Mucosa of descending colon (tissue), 3 donors: ENCODE data around the gene P2RX6. TPM values are rescaled to one million over a fixed set of nuclear protein-coding genes. Genes with fewer than 3 reads are reported as not detected.
"Not testable (repeated sequence)": the region's sequence is repeated elsewhere in the genome, so short reads cannot be mapped to it uniquely, and the experiment has no call there.

Source experiments
- ATAC-seq: fragments of 200-7000 bp; cut with Tn5 transposase; one replicate; pipeline ENCODE4 v1.9.1; 2020; ENCODE audit warnings: mild to moderate bottlenecking, moderate library complexity
- DNase-seq, 3 donors: peaks; one replicate each; pipeline ENCODE4 v3.0.0-alpha.2; 2020
- H3K36me3 ChIP-seq: fragments of 200-600 bp; one replicate; pipeline ENCODE4 v1.8.0; 2021; ENCODE audit warnings: low read depth, mild to moderate bottlenecking
- H3K4me1 ChIP-seq: fragments of 200-600 bp; one replicate; pipeline ENCODE4 v1.8.0; 2021; ENCODE audit warnings: low read depth, mild to moderate bottlenecking
- H3K4me3 ChIP-seq: fragments of 200-600 bp; one replicate; pipeline ENCODE4 v1.8.0; 2021; ENCODE audit warnings: mild to moderate bottlenecking
- H3K9me3 ChIP-seq: fragments of 200-600 bp; one replicate; pipeline ENCODE4 v1.8.0; 2021; ENCODE audit warnings: mild to moderate bottlenecking
- intact Hi-C, 2 donors: fragments of 100-400 bp; cut with DNase I in 1 of 2; cut with micrococcal nuclease in 1 of 2; formaldehyde crosslinking; loops; one replicate each; pipeline versions ENCODE4 v1.11.0 to v1.11.1; 2022; cut with DNase I, micrococcal nuclease
- total RNA-seq, 3 donors: library from RNA; stranded (reverse); fragmentation: NEBNext Ultra II Directional in 2 of 3; extraction: Animal tissue kit (Norgen Biotek cat#: 25700) in 2 of 3; gene quantifications; one replicate each; pipeline versions ENCODE4 v1.2.1 to v1.2.4, GENCODE V29; 2021 to 2023
- TF ChIP-seq, protein P1 (sequence below): fragments of 200-600 bp; IDR thresholded peaks from one replicate; pipeline ENCODE4 v1.8.0; 2022; ENCODE audit warnings: antibody characterized with exemption, mild to moderate bottlenecking
- donor health status: DM: no; HTN: no; CAD: no; lungs with moderate emphysema.
- donor health status: DM: no; HTN: no; CAD: no.
- donor health status: DM: no; HTN: yes; CAD: no.

P2RX6 gene
- total RNA-seq, 3 donors from 2014 or later: 1.4 to 1.6 (median 1.4) TPM

DNA sequence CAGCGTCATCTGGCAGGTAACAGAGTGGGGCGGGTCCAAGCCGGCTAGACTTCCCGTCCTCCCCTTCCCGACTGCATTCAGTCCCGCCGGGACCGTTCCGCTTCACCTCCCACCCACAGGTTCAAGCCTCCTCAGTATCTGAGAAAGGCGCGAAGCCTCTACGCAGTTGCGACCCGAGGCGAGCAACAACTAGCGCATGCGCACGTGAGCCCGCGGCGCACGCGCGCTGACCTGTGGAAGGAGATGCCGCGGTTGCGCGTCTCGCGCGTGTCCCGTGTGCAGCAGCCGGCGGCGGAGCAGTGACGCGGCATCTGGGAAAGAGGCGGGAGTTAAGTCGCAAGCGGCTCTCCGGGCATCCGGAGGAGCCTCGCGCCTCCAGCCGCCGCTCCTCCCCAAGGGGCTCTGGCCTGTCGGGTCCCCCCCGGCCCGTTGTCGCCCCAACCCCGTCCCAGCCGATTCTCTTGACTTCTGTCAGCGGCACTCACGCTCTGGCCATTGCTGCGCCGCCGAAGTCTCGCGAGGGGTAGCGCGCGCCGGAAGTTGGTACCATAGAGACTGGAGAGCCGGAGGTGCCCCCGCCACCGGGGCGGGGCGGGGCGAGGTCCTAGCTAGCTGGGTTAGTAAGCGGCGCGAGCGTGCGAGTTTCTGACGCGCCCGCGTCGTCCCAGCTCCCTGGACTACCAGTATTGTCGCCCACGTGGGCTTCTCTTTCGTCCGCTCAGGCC, 13.2 kb upstream of the P2RX6 start, which contains the start of gene THAP7:
Gene THAP7, minus strand, starts transcription at position 518 of the 725 bp plus-strand sequence. Its CDS starts 207 bp downstream, at position 311.
- Histone ChIP-seq H3K36me3 (no peaks in the 10 kb centered on the region), H3K4me3 (peak within 1 kb of the TSS; percentile 67), H3K9me3 (no peaks in the 10 kb centered on the region), H3K4me1 (peaks cover 30% of the 10 kb centered on the region)
- peak; percentile 95 for ATAC-seq
- DNase-seq: peak; percentile 98 to 99 (median 98)
- TF ChIP-seq, protein P1, sequence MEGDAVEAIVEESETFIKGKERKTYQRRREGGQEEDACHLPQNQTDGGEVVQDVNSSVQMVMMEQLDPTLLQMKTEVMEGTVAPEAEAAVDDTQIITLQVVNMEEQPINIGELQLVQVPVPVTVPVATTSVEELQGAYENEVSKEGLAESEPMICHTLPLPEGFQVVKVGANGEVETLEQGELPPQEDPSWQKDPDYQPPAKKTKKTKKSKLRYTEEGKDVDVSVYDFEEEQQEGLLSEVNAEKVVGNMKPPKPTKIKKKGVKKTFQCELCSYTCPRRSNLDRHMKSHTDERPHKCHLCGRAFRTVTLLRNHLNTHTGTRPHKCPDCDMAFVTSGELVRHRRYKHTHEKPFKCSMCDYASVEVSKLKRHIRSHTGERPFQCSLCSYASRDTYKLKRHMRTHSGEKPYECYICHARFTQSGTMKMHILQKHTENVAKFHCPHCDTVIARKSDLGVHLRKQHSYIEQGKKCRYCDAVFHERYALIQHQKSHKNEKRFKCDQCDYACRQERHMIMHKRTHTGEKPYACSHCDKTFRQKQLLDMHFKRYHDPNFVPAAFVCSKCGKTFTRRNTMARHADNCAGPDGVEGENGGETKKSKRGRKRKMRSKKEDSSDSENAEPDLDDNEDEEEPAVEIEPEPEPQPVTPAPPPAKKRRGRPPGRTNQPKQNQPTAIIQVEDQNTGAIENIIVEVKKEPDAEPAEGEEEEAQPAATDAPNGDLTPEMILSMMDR: no peak
- intact Hi-C loops: no loop called here

DNA sequence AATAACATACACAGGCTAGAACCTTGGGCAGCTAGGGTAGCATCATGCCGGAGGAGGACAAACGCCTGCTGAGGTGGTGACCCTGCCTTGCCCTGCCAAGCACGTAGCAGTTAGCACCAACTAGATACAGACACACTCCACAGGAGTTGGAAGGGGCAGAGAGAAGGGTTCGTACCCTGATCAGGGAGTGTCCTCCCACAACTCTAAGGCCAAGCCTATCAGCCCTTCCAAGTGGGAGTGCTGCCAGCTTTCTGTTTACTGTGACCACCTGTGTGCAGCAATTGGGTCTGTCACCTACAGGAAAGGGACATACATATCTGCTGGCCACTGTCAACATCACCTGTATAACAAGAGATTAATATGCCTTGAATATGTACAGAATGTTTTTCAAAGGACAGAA, 11.2 kb upstream of the P2RX6 start:
- TF ChIP-seq, protein P1: no peak
- DNase-seq (peak in 1 of 3 donors; percentile 47), ATAC-seq (no peak)
- H3K4me3 ChIP-seq: no peak overlapping the region
- no peaks in the 10 kb centered on the region for H3K36me3 ChIP-seq
- intact Hi-C loops: no loop called here
- no peaks in the 10 kb centered on the region for H3K9me3 ChIP-seq
- H3K4me1 ChIP-seq: peaks cover 30% of the 10 kb centered on the region

DNA sequence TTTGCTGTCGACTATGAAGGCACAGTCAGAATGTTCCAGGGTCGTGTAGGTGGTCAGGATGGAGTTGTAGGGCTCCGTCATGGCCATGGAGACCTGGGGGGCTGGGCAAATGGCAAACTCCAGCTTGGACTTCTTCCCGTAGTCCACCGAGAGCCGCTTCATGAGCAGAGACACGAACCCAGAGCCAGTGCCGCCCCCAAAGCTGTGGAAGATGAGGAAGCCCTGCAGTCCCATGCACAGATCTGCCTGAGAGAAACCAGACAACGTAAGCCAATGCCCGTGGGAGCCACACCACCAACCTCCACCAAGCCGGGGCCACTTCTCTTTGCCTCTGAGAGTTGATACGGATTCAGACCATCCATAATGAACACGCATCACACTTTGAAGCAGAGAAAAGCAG, 5.8 kb upstream of the P2RX6 start:
- ATAC-seq, H3K4me3 ChIP-seq, H3K36me3 ChIP-seq, H3K4me1 ChIP-seq, intact Hi-C loops, DNase-seq, H3K9me3 ChIP-seq: not testable (repeated sequence)

DNA sequence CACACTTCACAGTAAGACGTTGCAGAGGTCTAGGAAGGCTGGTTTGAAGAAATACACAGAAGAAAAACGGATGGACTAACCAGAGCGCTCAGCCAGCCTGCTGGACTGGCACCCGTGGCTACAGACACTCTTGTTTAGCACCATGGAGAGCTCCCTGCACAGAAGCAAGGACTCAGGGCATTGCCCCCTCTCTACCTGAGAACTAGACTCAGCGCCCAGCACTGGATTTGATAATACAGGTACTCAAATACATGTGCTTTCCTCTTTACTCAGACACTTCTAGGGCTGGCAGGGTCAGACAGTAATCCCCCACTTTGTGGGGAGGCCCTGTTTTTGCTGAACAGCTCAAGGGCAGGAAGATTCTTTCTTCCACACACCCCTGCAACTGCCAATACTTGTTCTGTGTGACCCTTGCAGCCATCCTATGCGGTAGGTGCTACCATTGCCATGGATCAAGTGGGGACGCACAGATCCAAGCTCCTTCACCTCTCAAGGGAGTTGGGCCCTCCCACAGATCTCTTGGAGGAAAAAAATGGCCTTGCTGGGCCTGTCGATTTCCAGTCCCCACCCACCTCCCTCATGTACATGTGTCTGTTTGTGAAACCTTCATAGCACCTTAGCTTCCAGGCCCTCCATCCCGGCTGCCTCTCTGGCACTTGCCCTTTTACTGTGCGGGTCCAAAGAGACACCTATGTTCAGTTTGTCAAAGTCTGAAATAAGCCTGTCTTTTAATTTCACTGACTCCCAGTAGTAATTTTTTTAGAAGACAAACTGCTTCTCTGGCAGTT, 5.1 kb upstream of the P2RX6 start:
- DNase-seq: peak in 1 of 3 donors; percentile 68
- TF ChIP-seq, protein P1: no peak
- Histone ChIP-seq H3K36me3 (no peaks in the 10 kb centered on the region), H3K9me3 (no peaks in the 10 kb centered on the region), H3K4me1 (peaks cover 12% of the 10 kb centered on the region), H3K4me3 (no peak overlapping the region)
- peak; percentile 20 for ATAC-seq
- intact Hi-C loops: no loop called here

DNA sequence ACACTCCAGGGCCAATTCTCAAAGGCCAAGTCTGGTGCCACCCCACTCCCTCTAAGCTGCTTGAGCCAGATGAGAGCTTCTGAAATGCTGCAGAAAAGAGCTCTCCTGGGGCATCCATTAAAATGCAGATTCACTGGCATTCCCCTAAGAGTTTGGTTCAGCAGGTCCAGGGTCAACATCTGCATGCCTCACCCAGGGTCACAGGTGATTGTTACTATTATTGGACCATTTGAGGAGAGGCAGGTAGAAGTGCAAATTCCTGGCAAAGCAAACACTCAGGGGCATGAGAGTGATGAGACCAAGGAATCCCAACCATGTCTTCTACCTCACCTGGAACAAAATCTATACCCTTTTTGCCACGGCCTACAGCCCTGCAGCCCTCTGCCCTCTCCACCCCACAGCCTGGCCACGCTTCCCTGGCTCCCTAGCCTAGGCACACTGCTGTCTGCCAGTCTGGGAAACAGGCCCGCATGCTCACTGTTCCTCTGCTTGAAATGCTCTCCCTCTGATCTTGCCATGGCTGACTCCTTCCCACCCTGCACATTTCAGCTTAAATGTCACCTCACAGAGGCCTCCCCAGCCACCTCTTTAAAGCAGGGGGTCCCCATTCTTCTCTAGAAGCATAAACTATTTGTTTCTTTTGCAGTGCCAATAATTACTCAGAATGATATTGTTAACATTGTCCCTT, 4.4 kb upstream of the P2RX6 start:
- no peak for ATAC-seq
- peaks cover 19% of the 10 kb centered on the region for H3K4me1 ChIP-seq
- H3K4me3 ChIP-seq: no peak overlapping the region
- intact Hi-C loops: no loop called here
- no peaks in the 10 kb centered on the region for H3K9me3 ChIP-seq
- DNase-seq: no peak
- no peaks in the 10 kb centered on the region for H3K36me3 ChIP-seq
- TF ChIP-seq, protein P1: no peak
